Measurements from ENCODE around the gene PSAT1.

- no peak for TF ChIP-seq TAF1 (IDR thresholded peaks at IDR 0.05; ENCODE audit: low read depth)
- TF ChIP-seq YY1 (IDR thresholded peaks at IDR 0.05; ENCODE audit: low read depth), result no peak
- no peak for TF ChIP-seq EP300 (IDR thresholded peaks at IDR 0.05; ENCODE audit: borderline replicate concordance)
- TF ChIP-seq TCF12 (IDR thresholded peaks at IDR 0.05; ENCODE audit: low read depth), result no peak
- no peak for TF ChIP-seq CREB1 (IDR thresholded peaks at IDR 0.05; ENCODE audit: low read depth)
- no peak for TF ChIP-seq MAX (IDR thresholded peaks at IDR 0.05)
- no peak for TF ChIP-seq FOXM1 (IDR thresholded peaks at IDR 0.05; ENCODE audit: borderline replicate concordance, low read depth)
- TF ChIP-seq REST (IDR thresholded peaks at IDR 0.05; ENCODE audit: low read depth), result no peak
- TF ChIP-seq ZBTB7A (IDR thresholded peaks at IDR 0.05; ENCODE audit: low read depth), result no peak
- TF ChIP-seq CEBPB (IDR thresholded peaks at IDR 0.05), result no peak
- TF ChIP-seq RAD21 (IDR thresholded peaks at IDR 0.05; ENCODE audit: low read depth), result no peak
- no peak for TF ChIP-seq TEAD4 (IDR thresholded peaks at IDR 0.05)
- no peak for TF ChIP-seq NFIC (IDR thresholded peaks at IDR 0.05)
- TF ChIP-seq USF1 (IDR thresholded peaks at IDR 0.05), result no peak
Observed at GRCh38 chr9:78332381-78332780, 35.5 kb downstream of the PSAT1 start.

All from Ishikawa (cell line).